ENCODE measurements around the gene TMEM212. TPM values are rescaled to one million over a fixed set of nuclear protein-coding genes. Genes with fewer than 3 reads are reported as not detected.

The TMEM212 gene
- not detected for total RNA-seq

DNA sequence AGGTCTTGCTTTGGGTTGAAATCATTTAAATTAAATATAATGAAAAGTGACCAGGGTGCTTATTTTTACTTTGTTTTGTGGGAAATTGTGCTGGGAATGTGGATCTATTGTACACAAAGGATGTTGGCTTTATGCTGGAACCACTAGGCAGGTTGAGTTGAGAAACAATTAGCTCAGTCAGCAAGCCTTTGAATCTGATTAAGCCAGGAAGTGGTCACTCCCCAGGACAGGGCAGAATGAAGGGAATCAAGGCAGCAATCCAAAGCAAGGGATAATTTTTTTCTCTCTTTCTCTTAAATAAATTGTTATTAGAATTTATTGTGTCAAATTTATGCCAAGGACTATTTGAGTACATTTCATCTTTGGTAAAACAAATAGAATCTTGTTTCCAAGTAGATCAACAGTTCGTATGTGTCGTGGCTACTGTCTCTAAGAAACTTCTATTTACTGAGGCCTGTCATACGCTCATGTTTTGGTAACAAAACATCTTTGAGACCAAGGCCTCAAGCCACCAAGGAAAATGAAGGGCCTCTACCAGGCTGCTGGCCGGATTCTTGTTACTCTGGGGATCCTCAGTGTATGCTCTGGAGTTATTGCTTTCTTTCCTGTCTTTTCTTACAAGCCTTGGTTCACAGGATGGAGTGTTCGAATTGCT lies at the start of gene TMEM212:
TSS of gene TMEM212 (plus strand) at position 486 of the 655 bp plus-strand sequence. CDS start at position 521, 35 bp downstream.
- DNase-seq, result no peak

- DNase-seq, result no peak
Observed at GRCh38 chr3:171796625-171797264, 46.4 kb upstream of the TMEM212 start.

DNA sequence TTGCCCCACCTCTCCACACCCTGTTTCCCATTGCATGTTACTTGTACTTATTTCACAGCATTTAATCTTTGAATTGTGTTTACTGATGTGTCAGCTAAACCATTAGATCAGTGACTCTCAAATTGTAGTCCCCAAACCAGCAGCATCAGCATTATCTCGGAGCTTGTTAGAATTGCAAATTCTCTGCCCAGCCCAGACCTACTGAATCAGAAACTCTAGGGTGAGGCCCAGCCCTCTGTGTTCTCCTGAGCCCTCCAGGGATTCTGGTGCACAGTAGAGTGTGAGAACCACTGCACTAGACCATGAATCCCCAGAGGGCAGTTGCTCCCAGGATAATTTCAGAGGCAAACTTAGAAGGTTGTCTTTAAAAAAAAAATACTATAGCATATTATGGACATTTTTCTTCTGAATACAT lies 45.9 kb upstream of the TMEM212 start:
- no peak for DNase-seq

- DNase-seq, result no peak
Observed at GRCh38 chr3:171797873-171798272, 45.3 kb upstream of the TMEM212 start.

DNA sequence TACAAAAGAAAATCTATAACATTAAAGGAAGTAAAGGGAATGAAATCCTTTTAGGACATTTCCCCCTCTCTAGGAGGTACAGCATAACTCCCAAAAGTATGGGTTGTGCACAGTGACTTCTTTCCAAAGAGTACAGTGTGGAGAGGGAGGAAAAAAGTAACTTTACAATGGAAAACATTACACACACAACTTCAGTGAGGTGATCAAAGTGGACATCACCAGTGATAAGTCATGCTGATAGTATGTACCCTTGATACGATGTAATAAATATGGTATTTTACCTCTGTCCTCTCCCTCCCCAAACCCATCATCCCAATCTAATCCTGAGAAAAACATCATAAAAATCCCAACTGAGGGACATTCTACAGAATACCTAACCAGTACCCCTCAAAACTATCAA lies 43.6 kb upstream of the TMEM212 start:
- no peak for DNase-seq

GRCh38 chr3:171801738-171802589 lies 41.2 kb upstream of the TMEM212 start:
- no peak for DNase-seq

GRCh38 chr3:171802590-171802956 lies 40.6 kb upstream of the TMEM212 start:
- DNase-seq, result no peak

DNA sequence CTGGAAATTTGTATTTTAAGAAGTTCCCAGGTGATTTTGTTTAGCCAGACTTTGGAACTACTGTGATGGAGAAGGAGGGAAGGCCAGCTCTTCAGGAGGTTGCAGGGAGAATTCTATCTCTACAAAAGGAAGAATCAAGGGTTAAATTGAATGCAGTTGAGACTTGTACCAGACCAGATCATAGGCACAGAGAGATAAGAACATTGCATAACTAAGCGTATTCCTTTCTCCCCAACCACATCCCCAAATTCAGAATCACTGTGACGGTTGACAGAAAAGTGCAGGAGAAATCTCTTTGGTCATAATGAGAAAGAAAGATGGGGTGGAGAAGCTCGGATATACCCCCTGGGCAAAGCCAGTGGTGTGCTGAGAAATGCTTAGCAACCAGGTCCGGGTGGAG lies 40.1 kb upstream of the TMEM212 start:
- DNase-seq, result no peak

GRCh38 chr3:171804618-171805389 lies 38.3 kb upstream of the TMEM212 start:
- no peak for DNase-seq

DNA sequence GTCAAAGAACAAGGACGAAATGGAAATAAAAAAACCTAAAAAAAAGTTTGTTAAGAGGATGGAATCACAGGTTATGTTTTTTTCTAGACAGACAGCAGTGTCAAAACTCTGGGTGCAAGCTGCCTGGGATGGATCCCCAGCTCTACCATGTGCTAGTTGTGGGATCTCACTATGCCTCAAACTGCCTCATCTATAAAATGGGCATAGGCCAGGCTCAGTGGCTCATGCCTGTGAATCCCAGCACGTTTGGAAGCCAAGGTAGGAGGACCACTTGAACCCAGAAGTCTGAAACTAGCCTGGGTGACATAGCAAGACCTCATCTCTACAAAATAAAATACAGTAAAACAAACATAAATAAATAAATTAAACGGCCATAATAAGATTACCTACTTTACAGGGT lies 37.5 kb upstream of the TMEM212 start:
- DNase-seq, result no peak

- DNase-seq, result no peak
Observed at GRCh38 chr3:171806200-171807128, 36.7 kb upstream of the TMEM212 start.

DNA sequence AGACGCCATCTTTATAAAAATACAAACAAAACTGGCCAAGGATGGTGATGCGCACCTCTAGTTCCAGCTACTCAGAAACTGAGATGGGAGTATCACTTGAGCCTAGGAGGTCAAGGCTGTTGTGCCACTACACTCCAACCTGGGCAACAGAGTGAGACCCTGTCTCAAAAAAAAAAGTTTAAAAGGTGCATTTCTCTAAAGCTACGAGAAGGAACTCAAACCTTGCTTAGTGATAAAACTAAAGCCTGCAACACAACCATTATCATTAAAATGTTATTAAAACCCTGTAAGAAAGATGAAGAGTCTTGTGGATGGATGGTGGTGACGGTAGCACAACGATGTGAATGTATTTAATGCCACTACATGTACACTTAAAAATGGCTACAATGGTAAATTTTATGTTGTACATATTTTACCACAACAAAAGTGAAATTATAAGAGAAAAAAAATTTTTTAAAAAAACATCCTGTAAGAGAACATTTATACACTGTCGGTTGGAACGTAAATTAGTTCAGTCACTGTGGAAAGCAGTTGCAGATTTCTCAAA lies 35.9 kb upstream of the TMEM212 start:
- no peak for DNase-seq

DNA sequence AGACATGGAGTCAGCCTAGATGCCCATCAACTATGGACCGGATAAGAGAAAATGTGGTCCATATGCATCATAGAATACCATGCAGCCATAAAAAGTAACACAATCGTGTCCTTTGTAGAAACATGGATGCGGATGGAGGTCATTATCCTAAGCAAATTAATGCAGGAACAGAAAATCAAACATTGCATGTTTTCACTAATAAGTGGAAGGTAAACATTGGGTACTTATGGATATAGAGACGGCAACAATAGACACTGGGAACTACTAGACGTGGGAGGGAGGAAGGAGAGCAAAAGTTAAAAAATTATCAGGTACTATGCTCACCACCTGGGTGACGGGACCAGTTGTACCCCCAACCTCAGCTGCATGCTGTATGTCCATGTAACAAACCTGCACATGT lies 35.3 kb upstream of the TMEM212 start:
- no peak for DNase-seq

DNA sequence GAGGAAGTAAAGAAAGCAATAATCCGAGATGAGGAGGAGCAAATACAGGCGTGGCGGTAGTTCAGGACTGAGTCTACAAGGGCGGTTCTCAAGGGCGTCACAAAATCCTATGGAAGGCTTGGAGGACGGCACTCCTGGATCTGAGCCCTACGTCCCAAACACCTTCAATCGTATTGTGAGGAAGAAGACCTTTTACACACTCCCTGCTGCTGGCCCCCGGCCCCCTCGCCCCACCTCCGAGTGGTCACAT lies 33.6 kb upstream of the TMEM212 start:
- no peak for DNase-seq

DNA sequence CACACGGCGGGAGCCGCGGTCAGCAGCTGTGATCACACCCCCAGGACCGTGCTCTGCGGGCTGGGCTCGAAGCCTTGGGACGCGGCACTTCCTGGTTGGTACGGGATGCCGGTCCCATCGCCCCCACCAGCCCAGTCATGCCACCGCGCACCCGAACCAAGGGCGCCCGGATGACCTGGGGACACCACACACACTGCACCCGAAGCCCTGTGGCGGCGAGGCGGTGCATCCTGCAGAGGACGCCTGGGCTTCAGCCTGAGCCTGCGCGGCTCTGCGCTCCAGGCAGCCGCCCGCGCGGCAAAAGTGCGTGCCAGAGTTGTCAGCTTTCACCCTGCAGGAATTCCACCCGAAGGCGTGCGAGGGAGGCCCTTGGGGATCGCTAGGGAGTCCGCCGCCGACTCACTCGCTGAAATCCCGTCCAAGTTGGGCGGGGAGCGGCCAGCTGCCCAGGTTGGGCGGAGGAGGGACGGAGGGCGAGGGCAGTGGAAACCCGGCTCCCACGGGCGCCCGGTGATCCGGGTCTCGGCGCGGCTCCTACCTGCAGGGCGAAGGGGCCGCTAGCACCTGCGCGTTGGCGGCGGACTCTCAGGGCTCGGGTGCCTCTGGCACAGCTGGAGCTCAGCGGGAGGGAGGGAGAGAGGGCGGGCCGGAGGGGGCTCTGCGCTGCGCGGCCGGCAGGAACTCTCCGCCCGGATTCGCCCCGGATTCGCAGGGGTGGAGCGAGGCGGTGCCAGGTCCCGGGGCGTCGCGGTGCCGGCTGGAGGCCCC lies 33.1 kb upstream of the TMEM212 start, which contains the start of gene PLD1:
TSS of gene PLD1 (minus strand) at position 623 of the 768 bp plus-strand sequence. CDS start 72,432 bp downstream, outside the sequence.
- DNase-seq, result peak; percentile 12

DNA sequence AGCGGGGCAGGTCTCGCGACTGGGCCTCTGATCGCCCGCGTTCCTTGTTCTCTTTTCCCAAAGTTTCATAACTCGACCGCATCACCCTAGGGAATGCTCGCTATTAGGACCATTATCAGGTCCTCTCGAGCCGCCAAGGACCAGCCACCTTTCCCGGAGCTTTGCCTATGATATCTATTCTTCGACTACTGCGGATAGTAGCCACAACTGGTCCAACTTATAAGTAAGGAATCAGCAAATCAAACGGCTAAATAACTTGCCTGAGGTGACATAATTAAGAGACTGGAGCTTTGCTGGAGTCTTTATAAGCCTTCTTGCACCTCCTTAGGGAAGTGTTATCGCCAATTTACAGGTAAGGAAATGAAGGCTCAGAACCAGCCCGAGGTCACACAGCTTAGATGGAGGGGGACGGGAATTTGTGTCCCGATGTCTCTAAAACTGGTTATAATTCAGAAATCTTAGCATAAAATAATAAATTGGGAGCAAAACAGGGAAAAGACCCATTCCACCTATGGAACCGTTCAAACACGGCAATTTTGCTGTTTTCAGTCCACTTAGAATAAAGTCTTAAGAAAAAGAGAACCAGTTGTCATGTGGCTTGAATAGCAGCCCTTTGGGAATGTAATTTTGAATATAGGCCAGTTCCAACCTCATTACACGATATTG lies 32.4 kb upstream of the TMEM212 start:
- DNase-seq, result no peak

DNA sequence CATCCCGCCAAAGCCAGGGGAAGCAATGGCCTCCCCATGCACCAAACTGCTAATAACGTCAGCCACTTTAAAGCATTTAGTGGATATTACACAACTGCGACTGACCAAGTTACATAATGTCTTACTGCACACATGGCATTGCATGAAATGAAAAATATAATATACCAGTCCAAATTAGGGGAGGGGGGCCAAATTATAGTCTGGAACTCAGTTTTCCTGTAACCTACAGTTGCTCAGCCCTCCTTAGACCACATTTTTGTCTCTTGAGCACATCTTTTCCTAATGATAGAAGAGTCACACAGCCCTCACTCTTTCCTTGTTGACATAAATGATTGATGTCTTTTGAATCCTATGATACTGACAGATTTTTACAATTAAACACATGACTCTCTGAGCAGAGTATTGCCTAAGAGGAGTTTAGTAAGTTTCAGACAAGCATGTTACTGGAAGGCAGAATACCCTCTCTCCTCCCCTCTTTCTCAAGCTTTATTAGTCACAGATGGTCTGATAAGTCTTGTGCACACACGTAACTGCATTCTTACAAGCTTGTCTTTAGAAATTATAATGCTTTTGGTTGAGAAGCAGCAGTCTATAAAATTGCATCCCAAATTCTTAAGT lies 31.7 kb upstream of the TMEM212 start:
- DNase-seq, result no peak

- DNase-seq, result no peak
Observed at GRCh38 chr3:171811913-171812335, 31.2 kb upstream of the TMEM212 start.

GRCh38 chr3:171812811-171813210 lies 30.3 kb upstream of the TMEM212 start:
- DNase-seq, result no peak
